Lung (tissue), 12 donors: Measurements from ENCODE around the gene CNTN6. TPM values are rescaled to one million over a fixed set of nuclear protein-coding genes. Genes with fewer than 3 reads are reported as not detected.
A peak's percentile ranks its signal among the peaks of the same experiment; 100 is the strongest.

Experiments
- ATAC-seq: fragments of 200-7000 bp; cut with Tn5 transposase; one replicate; pipeline ENCODE4 v1.9.1; 2020; ENCODE audit warnings: moderate number of reproducible peaks; ENCODE audit not compliant: insufficient read depth, low FRiP score
- DNase-seq, 3 donors: peaks; one replicate each; pipeline ENCODE4 v3.0.0-alpha.2; 2013 to 2017
- H3K27ac ChIP-seq, 2 donors: one replicate each; pipeline ENCODE4 v1.5.1; 2013; ENCODE audit warnings: mild to moderate bottlenecking in 2 of 2, moderate library complexity in 2 of 2, control low read depth in 1 of 2, inconsistent platforms in 1 of 2, low read depth in 1 of 2, low read length in 1 of 2
- H3K27me3 ChIP-seq, 3 donors: one replicate each; pipeline ENCODE4 v1.5.1; 2013; ENCODE audit warnings: low read length in 2 of 3; ENCODE audit not compliant: control insufficient read depth in 3 of 3, insufficient read depth in 3 of 3
- H3K36me3 ChIP-seq, 4 donors: one replicate each; pipeline ENCODE4 v1.5.1; 2013; ENCODE audit warnings: low read length in 4 of 4, mild to moderate bottlenecking in 1 of 4, moderate library complexity in 1 of 4; ENCODE audit not compliant: control insufficient read depth in 4 of 4, insufficient read depth in 4 of 4
- H3K4me1 ChIP-seq, 5 donors: one replicate each; pipeline ENCODE4 v1.5.1; 2013; ENCODE audit warnings: low read length in 5 of 5, mild to moderate bottlenecking in 2 of 5, moderate library complexity in 1 of 5; ENCODE audit not compliant: control insufficient read depth in 5 of 5, insufficient read depth in 5 of 5
- H3K4me3 ChIP-seq: one replicate; pipeline ENCODE4 v1.5.1; 2013; ENCODE audit warnings: mild to moderate bottlenecking, control low read depth, moderate library complexity
- H3K9ac ChIP-seq, 2 donors: one replicate each; pipeline ENCODE4 v1.5.1; 2013; ENCODE audit warnings: low read length in 2 of 2, control low read depth in 1 of 2; ENCODE audit not compliant: insufficient read depth in 1 of 2
- H3K9me3 ChIP-seq, 4 donors: one replicate each; pipeline ENCODE4 v1.5.1; 2013; ENCODE audit warnings: low read length in 3 of 4, mild to moderate bottlenecking in 1 of 4, moderate library complexity in 1 of 4; ENCODE audit not compliant: control insufficient read depth in 4 of 4, insufficient read depth in 3 of 4
- CTCF ChIP-seq: IDR thresholded peaks from 2 replicates; pipeline ENCODE4 v1.5.1; 2012; ENCODE audit warnings: mild to moderate bottlenecking; ENCODE audit errors: control extremely low read depth, extremely low read depth
- WGBS, 2 donors: extraction: QIAGEN DNeasy Blood & Tissue Kit; methylation state at CpG; one replicate each; pipeline ENCODE4 v1.1.7; 2013; 5-methylcytosine and 5-hydroxymethylcytosine counted together
- polyA plus RNA-seq, 2 donors: library from polyadenylated mRNA; stranded (reverse); fragments of 200-250 nt; gene quantifications; one replicate each; pipeline ENCODE4 v1.2.1, GENCODE V29; 2013
- total RNA-seq, 2 donors: library from RNA; depleted of rRNA in 1 of 2; stranded (reverse); fragments of >200 nt in 1 of 2; gene quantifications; one replicate each; pipeline ENCODE4 v1.2.1, GENCODE V29; 2014 to 2021
- donor health status: control.
- donor health status: control.
- donor health status: Bipolar disorder and iron deficiency.
- donor health status: healthy.
- donor health status: DM: yes; HTN: yes; CAD: no.

Gene CNTN6
- total and polyA plus RNA-seq, 4 donors, result 3.1 to 22.7 (median 3.5) TPM

DNA sequence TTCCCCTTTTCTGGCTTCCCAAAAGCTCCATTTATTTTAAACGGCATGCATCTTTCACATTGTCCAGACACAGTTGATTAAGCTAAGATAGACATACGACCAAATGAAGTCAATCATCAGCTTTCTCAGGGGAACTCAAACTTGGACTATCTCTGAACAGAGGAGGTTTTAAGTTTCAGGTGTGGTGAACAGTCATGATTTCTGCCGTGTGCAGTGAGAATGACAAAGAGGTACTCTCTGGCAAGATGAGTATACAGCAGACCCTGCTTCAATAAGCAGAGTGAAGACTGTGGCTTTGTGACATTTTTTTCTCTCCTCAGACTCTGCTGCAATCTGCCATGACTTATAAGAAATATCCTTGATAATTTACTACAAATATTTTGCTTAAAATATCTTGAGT, 307.7 kb downstream of the CNTN6 start:
- 60 to 69% methylated on average over 3 of the region's 3 CpGs for WGBS, 2 donors
- no peak for TF ChIP-seq CTCF
- ATAC-seq, result no peak
- Histone ChIP-seq H3K9me3 (no peaks in the 10 kb centered on the region), H3K4me3 (no peak overlapping the region), H3K27ac (no peak overlapping the region), H3K27me3 (no peaks in the 10 kb centered on the region), H3K4me1 (peaks cover 0 to 12% (median 0%) of the 10 kb centered on the region in 5 donors), H3K36me3 (no peaks in the 10 kb centered on the region), H3K9ac (no peak overlapping the region)
- no peak for DNase-seq

DNA sequence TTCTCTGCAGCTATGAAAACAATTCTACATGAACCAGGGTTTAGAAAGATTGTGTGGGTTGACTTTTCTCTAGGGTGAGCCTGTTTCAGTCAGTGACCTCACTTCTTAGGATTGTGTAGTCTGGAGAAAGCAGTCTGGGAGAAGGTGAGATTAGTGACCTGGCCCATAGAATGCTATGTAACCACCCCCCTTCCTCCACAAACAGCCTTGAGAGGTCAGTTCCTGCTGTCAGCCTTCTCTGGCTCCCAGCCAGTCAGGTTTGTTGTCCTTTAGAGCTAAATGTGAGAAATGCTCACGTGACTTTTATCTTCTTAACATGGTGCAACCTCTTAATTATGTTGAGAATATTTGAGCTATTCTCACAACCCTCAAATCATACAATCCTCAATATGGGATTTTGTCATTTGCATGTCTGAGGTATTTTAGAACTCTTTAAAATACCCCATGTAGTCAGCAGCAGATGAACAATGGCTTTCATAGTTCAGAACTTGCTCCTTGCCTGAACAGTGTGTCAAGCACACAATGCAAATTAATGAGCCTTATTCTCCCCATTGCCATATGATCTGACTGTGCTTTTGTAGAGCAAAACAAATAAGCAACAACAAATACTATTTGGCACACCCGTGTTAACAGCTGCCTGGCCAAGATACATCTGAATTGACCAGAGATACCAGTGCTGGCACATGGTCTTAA, 311.6 kb downstream of the CNTN6 start:
- Histone ChIP-seq H3K4me3 (no peak overlapping the region), H3K9ac (no peak overlapping the region), H3K27ac (no peak overlapping the region), H3K27me3 (no peaks in the 10 kb centered on the region), H3K36me3 (no peaks in the 10 kb centered on the region), H3K4me1 (peaks cover 0 to 12% (median 0%) of the 10 kb centered on the region in 5 donors), H3K9me3 (no peaks in the 10 kb centered on the region)
- DNase-seq (peak; percentile 26 to 62 (median 26)), ATAC-seq (peak; percentile 62)
- 54 to 59% methylated on average over 2 of the region's 2 CpGs for WGBS, 2 donors
- TF ChIP-seq CTCF, result no peak

- no peak for ATAC-seq
These were observed 313.4 kb downstream of the CNTN6 start for GRCh38 chr3:1406250-1406649.

More at GRCh38 chr3:1406250-1406649, 313.4 kb downstream of the CNTN6 start:
- H3K4me1 ChIP-seq, result peaks cover 0 to under 1% (median 0%) of the 10 kb centered on the region in 5 donors
- no peaks in the 10 kb centered on the region for H3K27me3 ChIP-seq
- DNase-seq, result no peak
- H3K4me3 ChIP-seq, result no peak overlapping the region
- no peak overlapping the region for H3K27ac ChIP-seq
- peaks cover 0 to 3% (median 0%) of the 10 kb centered on the region in 4 donors for H3K9me3 ChIP-seq
- no peaks in the 10 kb centered on the region for H3K36me3 ChIP-seq
- TF ChIP-seq CTCF, result no peak
- H3K9ac ChIP-seq, result no peak overlapping the region
